Measurements from ENCODE around the gene COBL. TPM values are rescaled to one million over a fixed set of nuclear protein-coding genes. Genes with fewer than 3 reads are reported as not detected.

Gene COBL
- total RNA-seq, 1 experiment from 2014 or later: 51.4 TPM

DNA sequence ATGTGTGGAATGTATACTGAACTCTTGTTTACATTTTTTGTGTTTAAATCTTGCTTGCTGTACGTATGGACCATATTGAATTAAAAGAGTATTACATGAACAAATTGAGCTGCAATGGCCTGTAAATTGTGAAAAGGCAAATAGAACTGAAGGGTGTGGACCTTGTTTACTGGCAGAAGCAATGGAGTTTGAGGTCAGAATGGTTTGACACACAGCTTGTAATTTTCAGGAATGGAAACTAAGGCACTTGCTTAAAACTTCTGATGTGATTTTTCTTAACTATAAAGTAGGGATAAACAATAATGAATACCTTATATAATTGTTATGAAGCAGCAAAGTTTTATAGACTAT, 33.9 kb upstream of the COBL start:
- H3F3A ChIP-seq (ENCODE audit: insufficient read depth, low read depth): peaks cover 24% of the 10 kb centered on the region
- BruUV-seq (replicated peaks): no TSS peak
- ChIA-PET POLR2A (ENCODE audit: unreplicated experiment) (interaction anchor here (0.5 to 1.2 kb wide), 5 partner anchors 10 to 816 kb away, joined by 3 to 22 read pairs (median 6); no protein-coding TSS in a partner anchor), CTCF (interaction anchor here (0.9 to 1.3 kb wide), 4 partner anchors 10 to 188 kb away, joined by 3 to 4 read pairs (median 4); no protein-coding TSS in a partner anchor)
- H3K9me2 ChIP-seq (ENCODE audit: insufficient read depth): no peaks in the 10 kb centered on the region
- DNase-seq: no peak
- peak overlapping the region; percentile 1; the same call in 1 of the 2 replicates for H2AFZ ChIP-seq
- H4K20me1 ChIP-seq (ENCODE audit: insufficient read depth): no peaks in the 10 kb centered on the region
- peak overlapping the region; percentile 53 for H3K4me2 ChIP-seq
- no peaks in the 10 kb centered on the region for H3K36me3 ChIP-seq (ENCODE audit: low read depth)
- intact Hi-C loops (cut with micrococcal nuclease; ENCODE audit: unreplicated experiment): loop anchor here (1.0 kb wide), 4 partner anchors 10 to 87 kb away; no protein-coding TSS in a partner anchor
- peaks cover 23% of the 10 kb centered on the region for H3K4me1 ChIP-seq (replicated peaks; ENCODE audit: insufficient read depth)
- TF ChIP-seq, protein P1, sequence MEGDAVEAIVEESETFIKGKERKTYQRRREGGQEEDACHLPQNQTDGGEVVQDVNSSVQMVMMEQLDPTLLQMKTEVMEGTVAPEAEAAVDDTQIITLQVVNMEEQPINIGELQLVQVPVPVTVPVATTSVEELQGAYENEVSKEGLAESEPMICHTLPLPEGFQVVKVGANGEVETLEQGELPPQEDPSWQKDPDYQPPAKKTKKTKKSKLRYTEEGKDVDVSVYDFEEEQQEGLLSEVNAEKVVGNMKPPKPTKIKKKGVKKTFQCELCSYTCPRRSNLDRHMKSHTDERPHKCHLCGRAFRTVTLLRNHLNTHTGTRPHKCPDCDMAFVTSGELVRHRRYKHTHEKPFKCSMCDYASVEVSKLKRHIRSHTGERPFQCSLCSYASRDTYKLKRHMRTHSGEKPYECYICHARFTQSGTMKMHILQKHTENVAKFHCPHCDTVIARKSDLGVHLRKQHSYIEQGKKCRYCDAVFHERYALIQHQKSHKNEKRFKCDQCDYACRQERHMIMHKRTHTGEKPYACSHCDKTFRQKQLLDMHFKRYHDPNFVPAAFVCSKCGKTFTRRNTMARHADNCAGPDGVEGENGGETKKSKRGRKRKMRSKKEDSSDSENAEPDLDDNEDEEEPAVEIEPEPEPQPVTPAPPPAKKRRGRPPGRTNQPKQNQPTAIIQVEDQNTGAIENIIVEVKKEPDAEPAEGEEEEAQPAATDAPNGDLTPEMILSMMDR (conservative IDR thresholded peaks at IDR 0.05): no peak
- no peak for TF ChIP-seq EZH2 (IDR thresholded peaks at IDR 0.05; ENCODE audit: low read depth)
- no peaks in the 10 kb centered on the region for H3K27me3 ChIP-seq (ENCODE audit: insufficient read depth, low read depth)
- peak overlapping the region; percentile 65 for H3K27ac ChIP-seq
- no peak overlapping the region for H3K4me3 ChIP-seq
- no peaks in the 10 kb centered on the region for H3K79me2 ChIP-seq (ENCODE audit: low read depth)
- H3K9me3 ChIP-seq (ENCODE audit: insufficient read depth, low read depth): peaks cover 11% of the 10 kb centered on the region

DNA sequence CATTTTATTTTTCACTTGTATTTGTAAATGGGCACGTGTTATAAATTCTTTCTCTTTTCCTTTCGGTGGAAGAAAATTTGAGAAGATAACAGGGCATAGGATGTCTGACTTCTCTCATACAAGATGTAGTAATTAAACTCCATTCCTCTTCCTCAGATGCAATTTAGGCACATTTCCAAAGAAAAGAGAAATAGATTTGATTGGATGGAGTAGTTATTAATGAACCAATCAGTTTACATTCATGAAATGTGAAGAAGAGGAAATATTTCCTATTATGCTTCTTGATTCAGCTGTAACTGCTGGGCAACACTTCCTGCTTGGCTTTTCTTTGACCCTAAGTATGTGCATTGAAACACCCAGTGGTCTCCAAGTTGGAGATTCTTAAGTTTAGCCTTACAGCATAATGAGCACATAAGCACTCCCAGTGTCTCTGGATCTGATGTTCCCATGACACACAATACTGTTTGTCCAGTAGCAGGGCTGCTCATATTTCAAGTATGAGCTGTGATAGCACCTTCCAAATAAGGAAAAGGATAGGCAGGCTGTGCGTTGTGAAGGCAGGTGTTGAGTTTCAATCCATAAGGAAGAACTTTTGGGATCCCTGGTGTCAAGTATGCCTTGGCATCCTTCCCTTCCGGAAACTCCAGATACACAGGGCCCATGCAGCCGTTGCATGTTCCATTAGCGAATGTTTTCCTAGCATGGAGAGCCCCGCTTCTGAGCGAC, 33.4 kb upstream of the COBL start:
- H3K27me3 ChIP-seq (ENCODE audit: insufficient read depth, low read depth): no peaks in the 10 kb centered on the region
- no peaks in the 10 kb centered on the region for H3K36me3 ChIP-seq (ENCODE audit: low read depth)
- TF ChIP-seq, protein P1 (conservative IDR thresholded peaks at IDR 0.05): no peak
- no peak for TF ChIP-seq EZH2 (IDR thresholded peaks at IDR 0.05; ENCODE audit: low read depth)
- ChIA-PET POLR2A (ENCODE audit: unreplicated experiment) (interaction anchor here (0.5 to 1.2 kb wide), 5 partner anchors 10 to 816 kb away, joined by 3 to 22 read pairs (median 6); no protein-coding TSS in a partner anchor), CTCF (interaction anchor here (0.9 to 1.3 kb wide), 4 partner anchors 10 to 187 kb away, joined by 3 to 4 read pairs (median 4); no protein-coding TSS in a partner anchor)
- peak overlapping the region; percentile 65 for H3K27ac ChIP-seq
- H3K9me3 ChIP-seq (ENCODE audit: insufficient read depth, low read depth): peaks cover 12% of the 10 kb centered on the region
- H3K79me2 ChIP-seq (ENCODE audit: low read depth): no peaks in the 10 kb centered on the region
- peak; percentile 82 to 100 for DNase-seq
- H3K4me2 ChIP-seq: peak overlapping the region; percentile 53
- intact Hi-C loops (cut with micrococcal nuclease; ENCODE audit: unreplicated experiment): loop anchor here (1.0 to 10.0 kb wide), 5 partner anchors 10 to 815 kb away; no protein-coding TSS in a partner anchor
- H3F3A ChIP-seq (ENCODE audit: insufficient read depth, low read depth): peaks cover 24% of the 10 kb centered on the region
- TSS peak; percentile 97 for BruUV-seq (replicated peaks)
- H2AFZ ChIP-seq: peak overlapping the region; percentile 1; the same call in 1 of the 2 replicates
- H3K9me2 ChIP-seq (ENCODE audit: insufficient read depth): no peaks in the 10 kb centered on the region
- H4K20me1 ChIP-seq (ENCODE audit: insufficient read depth): no peaks in the 10 kb centered on the region
- H3K4me3 ChIP-seq: peak overlapping the region; percentile 7; the same call in 1 of the 2 replicates
- H3K4me1 ChIP-seq (replicated peaks; ENCODE audit: insufficient read depth): peaks cover 24% of the 10 kb centered on the region

DNA sequence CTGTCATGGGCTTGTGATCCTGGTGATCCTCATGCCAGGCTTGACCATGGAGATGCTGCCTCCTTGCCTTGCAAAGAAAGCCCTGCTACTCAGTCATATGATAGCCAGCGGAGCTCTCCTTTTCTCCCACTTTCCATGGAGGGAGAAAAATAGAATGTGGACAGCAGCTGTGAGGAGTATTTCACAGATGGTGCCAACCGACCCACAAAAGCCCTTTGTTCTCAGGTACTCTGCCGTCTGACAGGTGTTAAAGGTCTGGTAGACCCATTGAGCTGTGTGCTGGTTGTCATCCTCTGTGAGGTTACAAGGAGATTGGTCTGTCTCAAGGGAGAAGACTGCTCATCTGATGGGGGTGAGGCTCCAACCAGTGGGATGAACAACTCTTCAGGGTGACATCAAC, 29.5 kb upstream of the COBL start:
- TF ChIP-seq EZH2 (IDR thresholded peaks at IDR 0.05; ENCODE audit: low read depth): no peak
- TF ChIP-seq, protein P1 (conservative IDR thresholded peaks at IDR 0.05): no peak
- H3K79me2 ChIP-seq (ENCODE audit: low read depth): no peaks in the 10 kb centered on the region
- no peak overlapping the region for H2AFZ ChIP-seq
- peaks cover 35% of the 10 kb centered on the region for H3K4me1 ChIP-seq (replicated peaks; ENCODE audit: insufficient read depth)
- DNase-seq: no peak
- CTCF ChIA-PET: interaction anchor here (0.5 kb wide), 1 partner anchor 675 kb away, joined by 3 read pairs; no protein-coding TSS in a partner anchor
- no peak overlapping the region for H3K27ac ChIP-seq
- H3K4me2 ChIP-seq: no peak overlapping the region
- POLR2A ChIA-PET (ENCODE audit: unreplicated experiment): no interaction called here
- peaks cover 40% of the 10 kb centered on the region for H3F3A ChIP-seq (ENCODE audit: insufficient read depth, low read depth)
- H3K4me3 ChIP-seq: no peak overlapping the region
- BruUV-seq (replicated peaks): no TSS peak
- no peaks in the 10 kb centered on the region for H3K9me2 ChIP-seq (ENCODE audit: insufficient read depth)
- intact Hi-C loops (cut with micrococcal nuclease; ENCODE audit: unreplicated experiment): loop anchor here (10.0 kb wide), 1 partner anchor 811 kb away; no protein-coding TSS in a partner anchor
- H3K9me3 ChIP-seq (ENCODE audit: insufficient read depth, low read depth): peaks cover 15% of the 10 kb centered on the region
- H4K20me1 ChIP-seq (ENCODE audit: insufficient read depth): no peaks in the 10 kb centered on the region
- no peaks in the 10 kb centered on the region for H3K36me3 ChIP-seq (ENCODE audit: low read depth)
- no peaks in the 10 kb centered on the region for H3K27me3 ChIP-seq (ENCODE audit: insufficient read depth, low read depth)
